NCI-H526 (cell line): ENCODE results near the gene TDRD7.
A peak's percentile ranks its signal among the peaks of the same experiment; 100 is the strongest.

Source experiments
- DNase-seq, 2 experiments: peaks; one replicate each; lab custom pipeline; 2025; lab: John Stamatoyannopoulos, UW

TDRD7 gene

DNA sequence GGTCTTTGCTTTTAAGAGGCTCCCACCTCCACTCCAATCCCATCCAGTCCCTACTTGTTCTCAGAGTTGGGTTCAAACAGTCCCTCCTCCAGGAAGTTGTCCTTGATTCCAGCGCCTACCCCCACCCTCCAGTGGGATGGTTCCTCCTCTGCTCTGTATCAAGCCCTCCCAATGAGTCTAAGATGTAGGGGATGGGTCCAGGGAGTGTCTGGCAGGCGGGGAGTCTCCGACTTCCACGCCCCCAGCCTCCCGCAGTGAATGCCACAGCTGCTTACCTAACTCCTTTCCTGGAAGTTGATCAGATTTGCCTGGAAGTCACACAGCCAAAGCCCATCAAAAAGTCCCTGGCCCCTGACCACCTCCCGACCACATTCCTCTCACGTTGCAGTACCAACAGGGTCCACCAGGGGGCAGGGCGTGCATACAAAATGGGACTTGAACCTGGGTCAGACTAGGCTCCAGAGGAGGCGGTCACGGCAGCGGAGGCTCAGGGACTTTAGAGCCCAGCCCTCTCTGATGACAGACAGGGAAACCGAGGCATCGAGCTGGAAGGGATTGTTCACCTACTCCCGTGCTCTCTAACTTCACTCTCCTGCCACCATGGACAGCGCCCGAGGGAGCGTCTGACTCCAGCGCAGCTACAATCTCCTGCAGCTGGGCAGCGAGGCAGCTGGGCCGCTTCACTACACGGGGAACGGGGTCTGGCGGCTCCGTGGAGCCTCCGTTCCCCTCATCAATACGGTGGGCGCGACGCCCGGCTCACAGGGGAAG, 25.0 kb upstream of the TDRD7 start:
- peak; percentile 41 to 75 for DNase-seq

DNA sequence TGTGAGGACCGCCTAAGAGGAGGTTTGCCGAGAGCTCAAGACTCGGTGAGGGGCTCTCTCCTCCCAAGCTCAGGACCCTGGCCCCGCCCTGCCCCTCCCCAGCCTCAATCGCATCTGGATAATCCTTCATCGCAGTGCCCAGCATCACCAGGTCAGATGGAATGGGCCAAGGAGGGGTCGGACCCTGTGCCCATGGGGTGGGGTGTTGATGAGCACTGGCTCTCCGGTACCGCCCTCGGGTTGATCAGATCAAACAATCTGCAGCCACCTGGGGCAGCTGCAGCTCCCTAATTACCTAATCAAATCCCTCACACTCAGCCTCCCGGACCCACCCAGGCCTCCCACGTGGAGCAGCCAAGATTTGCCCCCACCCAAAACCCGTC, 24.4 kb upstream of the TDRD7 start:
- no peak for DNase-seq

DNA sequence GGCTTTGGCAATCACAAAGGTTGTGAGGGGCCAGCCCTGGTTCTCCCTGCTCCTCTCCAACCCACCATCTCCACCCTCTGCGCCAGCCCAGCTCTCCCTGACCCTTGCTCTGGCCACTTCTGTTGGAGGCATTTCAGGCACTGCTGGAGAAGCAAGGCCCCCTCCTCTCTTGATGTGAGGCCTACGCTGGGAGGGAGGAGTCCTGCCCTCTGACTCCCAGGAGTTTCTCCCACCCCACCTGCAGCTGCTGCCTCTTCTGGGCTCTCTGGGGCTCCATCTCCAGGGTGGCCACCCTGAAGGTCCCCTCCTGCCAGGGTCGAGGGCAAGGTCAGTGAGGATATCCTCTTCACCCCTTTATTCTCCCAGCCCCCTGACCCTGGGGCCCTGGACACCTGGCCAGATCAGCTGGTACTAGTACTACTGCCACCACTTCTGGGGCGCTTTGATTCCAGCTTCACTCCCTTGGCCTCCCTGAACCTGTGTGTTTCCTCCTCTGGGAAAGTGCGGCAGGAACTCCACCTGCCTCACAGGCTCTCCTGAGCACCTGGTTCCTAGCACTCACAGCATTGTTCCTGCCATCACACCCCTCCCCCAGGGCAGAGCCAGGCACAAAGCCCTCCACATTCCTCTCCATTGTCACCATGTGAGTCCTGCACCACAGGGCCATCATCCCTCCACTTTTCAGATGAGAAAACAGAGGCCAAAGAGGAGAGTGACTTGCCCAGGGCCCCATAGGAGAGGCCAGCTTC, 23.8 kb upstream of the TDRD7 start:
- DNase-seq: no peak

DNA sequence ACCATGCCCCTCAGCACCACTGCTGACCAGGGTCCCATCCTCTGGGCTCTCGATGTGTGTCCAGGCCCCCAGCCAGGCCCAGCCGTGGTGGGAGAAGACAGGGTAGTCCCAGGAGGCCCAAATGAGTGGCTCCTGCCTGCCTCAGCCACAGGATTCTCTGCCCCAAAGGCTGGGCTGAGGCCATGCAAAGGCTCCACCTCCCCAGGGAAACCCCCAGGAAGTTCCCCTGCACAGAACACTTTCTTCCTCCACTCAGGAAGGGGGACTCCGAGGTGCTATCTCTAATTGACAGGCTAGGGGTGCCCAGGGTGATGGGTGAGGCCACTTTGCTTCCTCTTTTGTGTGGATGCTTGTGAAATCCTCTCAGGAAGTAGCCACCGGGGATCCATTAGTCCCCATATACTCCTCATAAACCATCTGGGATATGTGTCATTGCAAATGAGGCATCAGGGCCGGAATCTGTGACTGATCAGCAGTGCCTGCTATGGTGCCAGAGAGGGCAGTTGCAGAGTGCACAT, 23.1 kb upstream of the TDRD7 start:
- DNase-seq: no peak

DNA sequence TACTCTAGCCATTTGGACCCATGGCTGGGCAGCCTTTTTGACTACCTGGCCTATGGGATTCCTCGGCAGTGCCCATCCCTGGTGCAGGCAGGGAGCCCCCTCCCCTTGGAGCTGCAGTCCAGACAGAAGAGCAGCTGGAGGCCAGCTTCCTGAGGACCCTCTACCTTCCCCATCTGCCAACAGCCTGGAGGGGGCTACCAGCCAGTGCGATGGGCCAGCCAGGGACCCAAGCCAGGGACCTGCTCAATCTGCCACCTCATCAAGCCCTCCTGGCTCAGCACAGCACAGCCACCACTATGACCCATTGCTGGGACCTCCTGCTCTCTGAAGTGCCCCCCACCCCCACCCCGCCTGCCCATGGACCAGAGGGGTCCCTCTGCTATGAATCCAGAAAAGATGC, 22.6 kb upstream of the TDRD7 start:
- DNase-seq: no peak

DNA sequence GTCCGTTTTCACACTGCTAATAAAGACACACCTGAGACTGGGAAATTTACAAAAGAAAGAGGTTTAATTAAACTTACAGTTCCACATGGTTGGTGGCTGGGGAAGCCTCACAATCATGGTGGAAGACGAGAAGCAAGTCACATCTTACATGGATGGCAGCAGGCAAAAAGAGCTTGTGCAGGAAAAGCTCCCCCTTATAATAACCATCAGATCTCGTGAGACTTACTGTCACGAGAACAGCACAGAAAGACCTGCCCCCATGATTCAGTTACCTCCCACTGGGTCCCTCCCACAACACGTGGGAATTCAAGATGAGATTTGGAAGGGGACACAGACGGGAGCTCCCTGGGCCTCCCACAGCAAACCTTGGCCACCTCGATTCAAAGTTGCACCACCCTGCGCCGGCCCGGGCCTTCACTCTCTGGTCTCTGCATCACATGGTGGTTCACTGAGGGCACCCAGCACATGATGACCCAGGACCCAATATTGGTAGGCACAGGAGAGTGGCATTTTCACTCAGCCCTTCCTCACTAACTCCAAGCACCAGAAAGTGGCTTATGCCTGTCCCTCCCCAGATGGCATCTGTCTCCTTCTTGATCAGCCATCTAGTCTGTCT, 21.0 kb upstream of the TDRD7 start:
- DNase-seq: no peak

DNA sequence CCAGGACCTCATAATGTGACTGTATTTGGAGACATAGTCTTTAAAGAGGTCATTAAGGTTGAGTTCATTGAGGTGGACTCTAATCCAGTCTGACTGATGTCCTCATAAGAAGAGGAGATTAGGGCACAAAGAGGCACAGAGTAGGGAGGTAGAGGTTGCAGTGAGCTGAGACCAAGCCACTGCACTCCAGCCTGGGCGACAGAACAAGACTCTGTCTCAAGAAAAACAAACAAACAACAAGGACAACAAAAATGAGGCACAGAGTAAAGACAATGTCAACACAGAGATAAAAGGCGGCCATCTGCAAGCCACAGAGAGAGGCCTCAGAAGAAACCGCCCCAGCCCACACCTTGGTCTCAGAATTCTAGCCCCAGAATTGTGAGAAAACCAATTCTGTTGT, 17.0 kb upstream of the TDRD7 start:
- DNase-seq: no peak

DNA sequence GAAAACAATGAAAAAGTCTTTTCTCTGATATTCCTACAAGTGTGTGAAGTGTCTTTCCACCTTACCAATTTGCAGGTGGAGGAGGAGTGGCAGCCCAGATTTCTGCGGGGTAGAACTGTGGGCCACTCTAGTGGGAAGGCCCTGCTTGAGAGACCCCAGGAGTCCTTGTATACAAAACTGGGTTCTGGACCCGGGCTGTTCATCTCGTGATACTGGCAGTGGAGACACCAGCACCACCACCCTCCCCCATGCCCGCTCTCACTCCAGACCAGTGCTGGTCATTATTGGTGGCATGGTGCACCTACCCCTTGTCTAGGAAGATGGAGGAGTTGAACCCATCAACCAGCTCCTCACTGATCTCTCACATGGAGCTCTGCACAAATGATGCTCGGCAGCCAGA, 16.2 kb upstream of the TDRD7 start:
- no peak for DNase-seq

DNA sequence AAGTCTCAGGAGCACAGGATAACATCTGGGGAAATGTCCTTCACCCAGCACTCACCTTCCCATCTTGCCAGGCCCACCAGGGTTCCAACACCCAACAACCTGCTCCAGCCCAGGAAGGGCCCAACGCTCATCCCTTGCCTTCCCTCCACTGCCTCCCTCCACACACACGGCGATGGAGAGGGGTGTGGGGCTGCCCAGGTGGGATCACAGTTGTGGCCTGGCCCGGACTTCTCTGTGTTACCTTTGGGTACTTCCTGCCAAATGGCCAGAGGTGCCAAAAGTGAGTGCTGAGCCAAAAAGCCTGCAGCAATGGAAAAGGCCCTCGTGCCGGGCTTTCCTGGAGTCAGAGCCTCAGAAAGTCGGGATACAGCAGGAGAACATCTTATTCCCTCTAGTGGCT, 15.6 kb upstream of the TDRD7 start:
- no peak for DNase-seq

DNA sequence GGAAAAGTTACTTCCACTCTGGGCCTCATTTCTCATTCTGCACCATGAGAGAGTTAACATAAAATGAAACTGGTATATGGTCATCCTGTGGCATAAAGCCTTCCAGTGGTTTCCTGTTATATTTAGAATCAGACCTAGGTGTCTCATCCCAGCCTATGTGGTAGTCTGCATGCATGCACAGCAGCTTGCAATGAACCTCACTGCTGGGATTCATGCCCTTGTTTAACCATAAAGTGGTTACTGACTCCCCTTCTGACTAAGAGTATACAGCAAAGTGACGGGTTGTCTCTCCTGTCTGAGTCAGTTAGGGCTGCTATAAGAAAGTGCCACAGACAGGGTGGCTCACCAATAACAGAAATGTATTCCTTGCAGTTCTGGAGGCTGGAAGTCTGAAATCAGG, 14.7 kb upstream of the TDRD7 start:
- no peak for DNase-seq

DNA sequence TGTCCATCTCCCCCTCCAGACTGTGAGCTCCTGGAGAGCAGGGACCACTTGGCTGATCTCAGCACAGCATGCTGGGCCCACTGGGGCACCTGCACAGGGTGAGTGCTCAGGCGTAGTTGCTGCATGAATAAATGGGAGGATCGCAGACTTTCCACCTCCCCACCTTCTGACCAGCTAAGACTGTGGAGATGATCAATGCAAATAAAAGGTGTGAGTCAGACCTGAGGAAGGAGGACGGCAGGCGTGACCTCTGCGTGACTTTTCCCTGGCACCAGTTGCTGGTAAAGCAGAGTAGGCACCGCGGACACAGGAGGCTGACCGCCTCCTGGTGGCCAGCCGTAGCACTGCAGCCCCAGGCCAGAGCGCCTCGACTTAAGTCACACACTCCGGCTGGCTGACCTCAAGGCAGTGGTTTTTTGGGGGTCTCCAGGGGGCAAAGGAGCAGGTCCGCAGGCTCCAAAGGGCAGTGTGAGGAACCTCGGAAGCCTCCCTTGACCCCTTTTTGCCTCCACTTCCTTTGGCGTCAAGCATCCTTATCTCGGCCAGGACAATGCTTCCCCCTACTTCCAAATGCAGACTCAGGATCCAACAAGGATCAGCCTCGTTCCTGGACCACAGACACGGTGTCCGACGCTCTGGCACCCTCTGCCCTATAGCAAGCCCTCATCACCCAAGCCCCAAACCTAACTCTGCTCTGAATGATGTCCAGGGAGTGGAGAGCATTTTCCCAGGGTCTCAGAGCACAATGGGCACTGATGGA, 12.7 kb upstream of the TDRD7 start:
- peak in 1 of 2 experiments; percentile 66 for DNase-seq

DNA sequence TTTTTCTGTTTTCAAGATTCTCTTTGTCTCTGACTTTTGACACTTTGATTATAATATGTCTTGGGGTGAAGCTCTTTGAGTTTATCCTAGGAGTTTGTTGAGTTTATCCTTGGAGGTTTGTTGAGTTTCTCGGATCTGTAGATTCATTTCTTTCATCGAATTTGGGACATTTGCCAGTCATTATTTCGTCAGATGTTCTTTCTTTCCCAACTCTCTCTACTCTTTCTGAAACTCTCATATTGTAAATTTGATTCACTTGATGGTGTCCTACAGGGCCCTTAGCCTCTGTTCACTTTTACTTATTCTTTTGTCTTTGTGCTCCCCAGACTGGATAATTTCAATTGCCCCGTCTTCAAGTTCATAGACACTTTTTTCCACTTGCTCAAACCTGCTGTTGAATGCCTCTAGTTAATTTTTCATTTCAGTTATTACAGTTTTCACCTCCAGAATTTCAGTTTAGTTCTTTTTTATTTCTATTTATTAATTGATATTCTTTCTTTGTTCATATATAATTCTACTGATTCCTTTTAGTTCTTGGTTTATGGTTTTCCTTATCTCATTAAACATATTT, 8.1 kb upstream of the TDRD7 start:
- no peak for DNase-seq

DNA sequence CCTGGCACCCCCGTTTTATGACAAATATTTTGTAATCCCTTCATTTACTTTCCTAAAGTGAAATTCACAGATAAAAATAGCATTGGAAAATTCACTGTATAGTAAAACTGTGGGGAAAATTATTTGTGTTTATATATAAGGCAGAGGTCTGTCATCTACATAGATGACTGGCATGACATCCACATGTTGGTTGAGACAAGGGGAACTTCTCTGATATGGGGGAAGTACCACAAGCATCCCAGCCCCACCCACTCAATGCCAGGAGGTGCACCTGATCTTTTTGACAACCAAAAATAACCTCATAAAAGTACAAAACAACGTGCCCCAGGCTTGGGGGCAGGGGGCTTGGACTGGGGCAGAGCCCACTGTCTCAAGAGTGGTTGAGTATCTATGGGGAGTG, 6.3 kb upstream of the TDRD7 start:
- DNase-seq: no peak

DNA sequence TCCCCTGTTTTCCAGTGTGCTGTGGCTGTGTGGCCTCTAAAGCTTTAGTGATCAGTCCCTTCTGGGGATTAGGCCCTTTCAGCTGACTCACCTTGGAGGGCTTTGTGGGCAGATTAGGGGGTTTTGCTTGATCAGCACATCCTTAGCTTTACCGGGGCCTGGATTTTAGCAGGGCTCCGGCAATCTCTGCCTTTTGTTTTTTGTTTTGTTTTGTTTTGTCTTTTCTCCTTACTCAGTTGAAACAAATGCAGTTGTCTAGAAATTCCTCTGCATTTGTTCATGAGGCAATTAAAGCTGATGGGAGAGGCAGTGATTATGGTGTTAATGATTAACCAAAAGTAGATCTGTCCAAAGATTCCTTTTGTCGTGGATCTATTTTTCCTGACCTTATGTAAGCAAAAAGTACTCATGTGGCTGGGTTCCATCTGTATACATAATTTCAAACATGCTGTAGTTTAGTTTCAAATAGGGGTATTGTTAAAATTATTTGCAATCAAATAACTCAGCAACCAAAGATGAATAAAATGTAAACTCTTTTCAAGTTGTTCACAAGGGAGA, 5.2 kb upstream of the TDRD7 start:
- no peak for DNase-seq

DNA sequence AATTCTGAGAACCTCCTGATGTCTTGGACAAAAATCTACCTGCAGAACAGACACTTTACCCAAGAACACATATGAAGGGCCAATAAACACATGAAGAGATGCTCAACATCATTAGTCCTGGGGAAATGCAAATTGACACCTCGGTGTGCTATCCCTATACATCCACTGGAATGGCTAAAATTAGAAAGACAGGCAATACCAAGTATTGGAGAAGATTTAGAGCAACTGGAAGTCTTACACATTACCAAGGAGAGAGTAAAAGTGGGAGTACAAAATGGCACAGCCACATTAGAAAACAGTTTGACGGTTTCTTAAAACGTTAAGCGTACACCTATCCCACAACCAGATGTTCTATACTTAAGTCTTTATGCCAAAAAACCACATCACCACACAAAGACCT, 3.3 kb upstream of the TDRD7 start:
- DNase-seq: no peak

DNA sequence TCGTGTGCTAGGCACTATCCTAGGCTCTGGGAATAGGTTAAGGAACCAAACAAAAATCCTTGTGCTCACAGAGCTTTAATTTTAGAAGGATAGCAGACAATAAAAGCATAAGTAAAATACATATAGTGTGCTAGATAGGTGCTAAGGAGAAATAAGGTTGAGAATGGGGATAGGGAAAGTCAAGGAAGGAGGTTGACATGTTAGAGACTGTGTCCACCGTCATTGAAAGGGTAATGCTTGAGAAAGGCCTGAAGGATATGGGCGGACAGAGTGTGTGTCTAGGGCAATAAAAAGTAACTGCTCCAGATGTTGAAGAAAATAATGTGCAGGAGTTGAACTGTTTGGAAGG, 482 bp upstream of the TDRD7 start:
- DNase-seq: no peak

DNA sequence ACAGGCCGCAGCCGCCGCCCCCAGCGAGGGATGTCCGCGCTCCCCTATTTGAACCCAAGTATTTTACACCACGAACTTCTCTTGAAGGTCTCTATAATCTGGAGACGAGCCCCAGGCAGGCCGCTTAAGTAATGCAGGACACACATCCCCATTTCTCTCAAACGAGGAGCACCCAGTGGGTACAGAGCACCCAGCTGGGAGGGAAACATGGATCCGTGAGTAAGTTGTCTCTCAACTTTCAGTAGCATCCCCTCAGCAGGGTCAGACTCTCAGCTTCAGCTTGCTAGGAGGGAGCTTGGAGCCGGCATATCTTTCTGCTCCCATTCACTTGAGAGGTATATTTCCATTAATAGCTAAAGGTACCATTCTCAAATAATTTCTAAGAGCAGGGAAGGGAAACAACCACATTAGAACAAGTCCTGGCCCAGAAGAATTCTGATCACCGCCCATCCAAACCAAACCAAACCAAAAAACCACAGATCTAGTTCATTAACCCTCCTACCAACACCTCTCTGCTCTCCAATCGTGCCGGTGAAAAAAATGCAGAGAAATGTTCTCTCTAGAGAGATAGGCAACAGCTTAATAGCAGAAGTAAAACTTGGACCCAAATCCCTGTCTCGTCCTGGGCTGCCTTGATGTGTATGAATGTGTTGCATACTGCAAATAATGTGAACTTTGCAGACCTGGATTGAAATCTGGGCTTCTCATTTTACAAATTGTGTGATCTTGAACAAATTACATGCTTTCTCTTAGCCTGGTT, 910 bp downstream of the TDRD7 start:
- peak in 1 of 2 experiments; percentile 40 for DNase-seq

DNA sequence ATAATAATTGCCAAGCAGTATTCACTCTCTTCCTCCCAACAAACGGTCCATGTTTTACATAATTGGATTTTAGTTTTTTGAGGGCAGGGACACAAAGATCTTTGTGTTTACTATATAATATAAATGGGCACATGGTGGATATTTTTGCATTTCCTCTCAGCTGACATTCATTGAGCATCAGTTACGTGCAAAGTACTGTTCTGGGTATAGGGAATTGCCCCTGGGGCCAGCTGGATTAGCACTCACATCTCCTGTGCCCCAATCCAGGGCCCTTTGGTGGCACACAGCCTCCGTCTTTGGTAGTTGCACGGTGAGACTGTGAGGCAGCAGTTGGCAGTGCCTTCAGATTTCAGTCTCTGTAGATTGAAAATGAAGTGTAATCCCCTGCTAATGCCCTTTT, 1.6 kb downstream of the TDRD7 start:
- no peak for DNase-seq

DNA sequence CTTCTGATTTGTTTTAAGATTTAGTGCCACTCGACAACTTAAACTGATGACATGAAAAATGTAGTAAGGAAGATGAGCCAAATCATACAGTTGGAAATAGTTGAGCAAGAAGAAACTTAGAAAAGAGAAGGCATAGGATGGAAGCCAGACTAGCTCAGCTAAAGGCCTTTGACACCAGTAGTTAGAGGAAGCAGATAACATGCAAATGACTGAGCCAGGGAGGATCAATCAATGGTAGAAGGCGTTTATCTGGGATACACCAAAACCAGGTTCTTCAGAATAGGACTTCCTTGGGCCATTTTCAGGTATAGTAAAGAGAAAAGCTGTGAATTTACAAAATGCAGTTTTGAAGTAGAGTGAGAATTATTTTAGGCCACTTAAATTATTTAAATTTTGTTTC, 3.2 kb downstream of the TDRD7 start:
- no peak for DNase-seq

DNA sequence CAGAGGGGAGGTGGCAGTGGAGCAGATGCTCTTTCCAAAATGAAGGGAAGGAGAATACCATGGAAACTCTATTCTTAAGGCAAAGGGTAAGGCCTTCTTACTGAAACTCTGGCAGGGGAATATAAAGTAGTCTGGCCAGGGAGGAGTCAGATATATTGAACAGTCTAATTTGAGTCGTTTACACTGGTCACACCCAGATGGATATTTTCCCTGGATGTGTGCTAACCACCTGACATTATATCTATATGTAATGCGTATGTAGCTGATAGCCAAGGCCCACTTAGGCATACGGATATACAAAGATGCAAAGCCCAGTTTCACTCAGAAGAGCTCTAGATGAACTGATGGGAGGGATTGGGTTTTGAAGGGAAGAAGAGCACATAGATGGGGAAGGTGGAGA, 7.0 kb downstream of the TDRD7 start:
- no peak for DNase-seq

DNA sequence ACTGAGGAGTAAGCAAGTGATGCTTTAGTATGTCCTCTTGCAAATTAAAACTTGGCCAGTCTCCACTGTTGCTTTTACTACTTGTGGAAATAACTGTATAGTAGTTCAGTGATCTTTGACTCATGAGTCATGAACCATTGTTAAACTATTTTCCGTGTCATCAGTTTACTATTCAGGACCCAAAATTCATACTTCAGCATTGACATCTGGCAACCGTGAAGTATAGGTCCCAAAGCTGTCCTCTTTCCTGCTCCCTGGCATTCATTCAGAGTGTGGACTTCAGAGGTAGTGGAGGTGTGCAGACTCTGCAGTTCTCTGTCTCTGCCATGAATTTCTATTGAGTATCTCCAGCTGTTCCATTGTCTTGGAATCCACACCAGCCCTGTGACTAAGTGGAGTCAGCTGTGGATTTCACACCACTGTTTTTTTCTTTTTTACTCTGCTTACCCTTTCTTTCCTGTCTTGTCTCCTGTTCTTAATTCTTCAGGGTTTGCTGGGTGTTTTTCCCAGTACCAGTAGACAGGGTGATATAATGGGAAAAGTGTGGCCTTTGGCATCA, 7.5 kb downstream of the TDRD7 start:
- no peak for DNase-seq
